ENCODE results near the gene LINGO1. TPM values are rescaled to one million over a fixed set of nuclear protein-coding genes. Genes with fewer than 3 reads are reported as not detected.

LINGO1 gene
- total and polyA plus RNA-seq, 2 donors (not counting 3 experiments of a cell fraction or from before 2014, with no cell fraction given), result 0.15 to 0.33 TPM

DNA sequence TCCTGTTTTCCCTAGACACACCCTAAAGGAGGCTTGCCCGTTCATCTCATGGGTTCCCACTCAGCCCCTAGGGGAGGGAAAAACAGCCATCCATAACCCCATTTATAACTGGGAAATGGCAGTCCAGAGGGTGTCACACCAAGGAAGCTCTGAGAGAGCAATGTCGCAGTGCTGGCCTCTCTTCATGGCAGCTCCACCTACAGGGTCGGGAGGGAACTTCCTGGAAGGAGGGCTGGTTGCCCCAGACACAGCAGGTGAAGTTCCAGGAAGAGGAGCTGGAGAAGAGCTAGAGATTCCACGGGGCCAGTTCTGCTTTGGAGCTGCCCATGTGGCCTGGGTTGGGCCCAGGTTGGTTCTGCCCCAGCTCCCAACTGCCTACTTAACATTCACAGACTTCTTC is 22.3 kb upstream of the LINGO1 start:
- intact Hi-C loops (cut with micrococcal nuclease), result no loop called here
- POLR2A ChIA-PET, result no interaction called here
- H2AFZ ChIP-seq (ENCODE audit: low read depth, low read length), result no peak overlapping the region
- no peaks in the 10 kb centered on the region for H3K36me3 ChIP-seq (ENCODE audit: control insufficient read depth in 2 of 2, extremely low read depth in 1 of 2, insufficient read depth in 2 of 2, low read length in 2 of 2)
- CTCF ChIA-PET, result interaction anchor here (0.9 to 3.8 kb wide), 2 partner anchors 21 to 166 kb away, joined by 3 to 16 read pairs; partner anchors contain the start of gene LINGO1
- FAIRE-seq (no peak), DNase-seq (ENCODE audit: low read depth, low spot score) (no peak)
- peaks cover 3 to 5% of the 10 kb centered on the region in 2 experiments for H3K27me3 ChIP-seq (ENCODE audit: control insufficient read depth in 2 of 2, insufficient read depth in 2 of 2, low read length in 2 of 2)
- BruUV-seq (replicated peaks), result no TSS peak
- no peak for TF ChIP-seq FOS (IDR thresholded peaks at IDR 0.05; ENCODE audit: borderline replicate concordance, insufficient read depth, low read length)
- TF ChIP-seq, protein P1, sequence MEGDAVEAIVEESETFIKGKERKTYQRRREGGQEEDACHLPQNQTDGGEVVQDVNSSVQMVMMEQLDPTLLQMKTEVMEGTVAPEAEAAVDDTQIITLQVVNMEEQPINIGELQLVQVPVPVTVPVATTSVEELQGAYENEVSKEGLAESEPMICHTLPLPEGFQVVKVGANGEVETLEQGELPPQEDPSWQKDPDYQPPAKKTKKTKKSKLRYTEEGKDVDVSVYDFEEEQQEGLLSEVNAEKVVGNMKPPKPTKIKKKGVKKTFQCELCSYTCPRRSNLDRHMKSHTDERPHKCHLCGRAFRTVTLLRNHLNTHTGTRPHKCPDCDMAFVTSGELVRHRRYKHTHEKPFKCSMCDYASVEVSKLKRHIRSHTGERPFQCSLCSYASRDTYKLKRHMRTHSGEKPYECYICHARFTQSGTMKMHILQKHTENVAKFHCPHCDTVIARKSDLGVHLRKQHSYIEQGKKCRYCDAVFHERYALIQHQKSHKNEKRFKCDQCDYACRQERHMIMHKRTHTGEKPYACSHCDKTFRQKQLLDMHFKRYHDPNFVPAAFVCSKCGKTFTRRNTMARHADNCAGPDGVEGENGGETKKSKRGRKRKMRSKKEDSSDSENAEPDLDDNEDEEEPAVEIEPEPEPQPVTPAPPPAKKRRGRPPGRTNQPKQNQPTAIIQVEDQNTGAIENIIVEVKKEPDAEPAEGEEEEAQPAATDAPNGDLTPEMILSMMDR (IDR thresholded peaks at IDR 0.05; ENCODE audit: extremely low read depth in 1 of 2, insufficient read depth in 1 of 2, low read depth in 1 of 2, low read length in 2 of 2), result peak; percentile 8 to 23
- H3K9me3 ChIP-seq (replicated peaks; ENCODE audit: control insufficient read depth, insufficient read depth, low read length), result no peaks in the 10 kb centered on the region
- no peak overlapping the region for H3K9ac ChIP-seq (replicated peaks; ENCODE audit: extremely low read depth, insufficient read depth, low read length)
- H3K27ac ChIP-seq (ENCODE audit: insufficient read depth, low read depth, low read length), result no peak overlapping the region
- no peaks in the 10 kb centered on the region for H3K79me2 ChIP-seq (ENCODE audit: control insufficient read depth, insufficient read depth, low read length)
- no peaks in the 10 kb centered on the region for H3K9me1 ChIP-seq (replicated peaks; ENCODE audit: control insufficient read depth, extremely low read depth, insufficient read depth, low read length)
- no peaks in the 10 kb centered on the region for H4K20me1 ChIP-seq (replicated peaks; ENCODE audit: control insufficient read depth, extremely low read depth, insufficient read depth, low read length)
- H3K4me1 ChIP-seq (ENCODE audit: control insufficient read depth, extremely low read depth, insufficient read depth, low read length), result no peaks in the 10 kb centered on the region
- no peak overlapping the region for H3K4me2 ChIP-seq (ENCODE audit: insufficient read depth, low read length)
- no peak overlapping the region for H3K4me3 ChIP-seq (replicated peaks in 1 of 3; ENCODE audit: insufficient read depth in 1 of 3, low read depth in 1 of 3, low read length in 3 of 3)
- dilution Hi-C loops (cut with MboI; ENCODE audit: extremely low pct_ligation_motif_present, low sequenced_read_pairs), result no loop called here

DNA sequence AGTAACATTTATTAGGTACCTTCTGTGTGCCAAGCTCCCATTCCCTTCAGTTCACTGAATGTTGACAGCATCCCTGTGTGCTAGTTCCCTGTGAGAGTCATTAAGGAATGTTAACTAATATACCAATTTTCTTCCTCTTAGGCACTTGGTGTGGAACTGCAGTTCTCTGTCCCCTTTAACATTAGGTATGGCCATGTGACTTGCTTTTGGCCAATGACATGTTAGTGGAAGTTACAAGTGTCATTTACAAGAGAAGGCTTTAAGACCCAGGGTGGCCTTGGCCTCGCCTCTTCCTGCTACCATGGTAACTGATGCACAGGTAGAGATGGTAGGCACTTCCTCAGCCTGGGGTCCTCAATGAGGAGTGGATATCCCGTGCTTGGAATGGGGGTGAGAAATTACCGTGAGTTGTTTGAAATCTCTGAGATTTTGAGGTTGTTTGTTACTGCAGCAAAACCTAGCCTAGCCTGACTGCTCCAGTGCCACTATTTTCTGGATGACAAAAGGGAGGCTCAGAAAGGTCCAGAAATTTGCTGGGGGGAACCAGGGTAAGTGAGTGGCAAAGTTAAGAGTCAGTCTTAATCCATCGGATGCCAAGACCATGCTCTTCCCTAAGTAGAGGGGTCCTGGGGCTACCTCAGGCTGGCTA is 21.2 kb upstream of the LINGO1 start:
- H3K9me3 ChIP-seq (replicated peaks; ENCODE audit: control insufficient read depth, insufficient read depth, low read length), result no peaks in the 10 kb centered on the region
- dilution Hi-C loops (cut with MboI; ENCODE audit: extremely low pct_ligation_motif_present, low sequenced_read_pairs) (no loop called here), intact Hi-C loops (cut with micrococcal nuclease) (no loop called here)
- H3K4me2 ChIP-seq (ENCODE audit: insufficient read depth, low read length), result no peak overlapping the region
- no peak overlapping the region for H3K27ac ChIP-seq (ENCODE audit: insufficient read depth, low read depth, low read length)
- no TSS peak for BruUV-seq (replicated peaks)
- DNase-seq (ENCODE audit: low read depth, low spot score) (no peak), FAIRE-seq (no peak)
- no peaks in the 10 kb centered on the region for H3K4me1 ChIP-seq (ENCODE audit: control insufficient read depth, extremely low read depth, insufficient read depth, low read length)
- peaks cover 3 to 5% of the 10 kb centered on the region in 2 experiments for H3K27me3 ChIP-seq (ENCODE audit: control insufficient read depth in 2 of 2, insufficient read depth in 2 of 2, low read length in 2 of 2)
- ChIA-PET CTCF (interaction anchor here (0.9 to 3.8 kb wide), 2 partner anchors 20 to 167 kb away, joined by 3 to 16 read pairs; partner anchors contain the start of gene LINGO1), POLR2A (no interaction called here)
- H3K9me1 ChIP-seq (replicated peaks; ENCODE audit: control insufficient read depth, extremely low read depth, insufficient read depth, low read length), result no peaks in the 10 kb centered on the region
- no peaks in the 10 kb centered on the region for H4K20me1 ChIP-seq (replicated peaks; ENCODE audit: control insufficient read depth, extremely low read depth, insufficient read depth, low read length)
- no peaks in the 10 kb centered on the region for H3K79me2 ChIP-seq (ENCODE audit: control insufficient read depth, insufficient read depth, low read length)
- H3K36me3 ChIP-seq (ENCODE audit: control insufficient read depth in 2 of 2, extremely low read depth in 1 of 2, insufficient read depth in 2 of 2, low read length in 2 of 2), result no peaks in the 10 kb centered on the region
- H2AFZ ChIP-seq (ENCODE audit: low read depth, low read length), result no peak overlapping the region
- no peak overlapping the region for H3K4me3 ChIP-seq (replicated peaks in 1 of 3; ENCODE audit: insufficient read depth in 1 of 3, low read depth in 1 of 3, low read length in 3 of 3)
- H3K9ac ChIP-seq (replicated peaks; ENCODE audit: extremely low read depth, insufficient read depth, low read length), result no peak overlapping the region
- TF ChIP-seq, protein P1 (IDR thresholded peaks at IDR 0.05; ENCODE audit: extremely low read depth in 1 of 2, insufficient read depth in 1 of 2, low read depth in 1 of 2, low read length in 2 of 2), result no peak
- TF ChIP-seq, protein P2, sequence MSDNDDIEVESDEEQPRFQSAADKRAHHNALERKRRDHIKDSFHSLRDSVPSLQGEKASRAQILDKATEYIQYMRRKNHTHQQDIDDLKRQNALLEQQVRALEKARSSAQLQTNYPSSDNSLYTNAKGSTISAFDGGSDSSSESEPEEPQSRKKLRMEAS (IDR thresholded peaks at IDR 0.05; ENCODE audit: insufficient read depth, insufficient read length), result no peak
- TF ChIP-seq GATA2 (IDR thresholded peaks at IDR 0.05; ENCODE audit: insufficient read depth, insufficient read length, low read depth, low read length) (no peak), EZH2 (IDR thresholded peaks at IDR 0.05; ENCODE audit: borderline replicate concordance, low read depth, low read length, severe bottlenecking) (no peak), MYC (IDR thresholded peaks at IDR 0.05; ENCODE audit: low read depth, low read length) (no peak), JUN (IDR thresholded peaks at IDR 0.05; ENCODE audit: borderline replicate concordance, insufficient read depth, insufficient read length, low read depth) (no peak), POLR2A (IDR thresholded peaks at IDR 0.05; ENCODE audit: low read depth, low read length) (no peak), FOS (IDR thresholded peaks at IDR 0.05; ENCODE audit: borderline replicate concordance, insufficient read depth, low read length) (no peak), POLR2AphosphoS5 (IDR thresholded peaks at IDR 0.05; ENCODE audit: insufficient read depth, low read depth, low read length) (no peak)

Measured in endothelial cell of umbilical vein (primary cell).